ENCODE data around the gene PPHLN1.

DNA sequence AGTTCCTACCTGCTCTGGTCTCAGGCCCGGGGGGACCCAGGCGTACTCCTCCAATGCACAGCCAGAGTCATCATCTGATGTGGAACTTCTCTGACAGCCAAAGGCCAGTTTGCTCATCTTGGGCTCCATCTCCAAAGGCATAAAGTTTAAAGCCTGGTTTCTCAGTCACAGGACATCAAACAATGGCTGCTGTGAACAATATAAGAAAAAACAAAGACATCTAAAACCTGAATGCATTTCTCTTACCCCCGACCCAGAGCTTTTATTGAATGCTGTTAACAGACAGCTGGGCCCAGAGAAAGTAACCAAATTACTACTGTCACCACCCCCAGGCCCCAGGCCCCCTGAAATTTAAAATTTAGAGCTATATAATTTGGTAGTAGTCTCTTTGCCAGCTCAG, 146.4 kb downstream of the PPHLN1 start:
- TF ChIP-seq, protein P1, sequence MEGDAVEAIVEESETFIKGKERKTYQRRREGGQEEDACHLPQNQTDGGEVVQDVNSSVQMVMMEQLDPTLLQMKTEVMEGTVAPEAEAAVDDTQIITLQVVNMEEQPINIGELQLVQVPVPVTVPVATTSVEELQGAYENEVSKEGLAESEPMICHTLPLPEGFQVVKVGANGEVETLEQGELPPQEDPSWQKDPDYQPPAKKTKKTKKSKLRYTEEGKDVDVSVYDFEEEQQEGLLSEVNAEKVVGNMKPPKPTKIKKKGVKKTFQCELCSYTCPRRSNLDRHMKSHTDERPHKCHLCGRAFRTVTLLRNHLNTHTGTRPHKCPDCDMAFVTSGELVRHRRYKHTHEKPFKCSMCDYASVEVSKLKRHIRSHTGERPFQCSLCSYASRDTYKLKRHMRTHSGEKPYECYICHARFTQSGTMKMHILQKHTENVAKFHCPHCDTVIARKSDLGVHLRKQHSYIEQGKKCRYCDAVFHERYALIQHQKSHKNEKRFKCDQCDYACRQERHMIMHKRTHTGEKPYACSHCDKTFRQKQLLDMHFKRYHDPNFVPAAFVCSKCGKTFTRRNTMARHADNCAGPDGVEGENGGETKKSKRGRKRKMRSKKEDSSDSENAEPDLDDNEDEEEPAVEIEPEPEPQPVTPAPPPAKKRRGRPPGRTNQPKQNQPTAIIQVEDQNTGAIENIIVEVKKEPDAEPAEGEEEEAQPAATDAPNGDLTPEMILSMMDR (IDR thresholded peaks at IDR 0.05), result no peak
- TF ChIP-seq POLR2A (IDR thresholded peaks at IDR 0.05), result no peak
- no peak for TF ChIP-seq EP300 (IDR thresholded peaks at IDR 0.05)
- no peak for TF ChIP-seq POLR2AphosphoS5 (IDR thresholded peaks at IDR 0.05)
